Small intestine (tissue), 7 donors: Measurements from ENCODE around the gene DAPK1. TPM values are rescaled to one million over a fixed set of nuclear protein-coding genes. Genes with fewer than 3 reads are reported as not detected.

ENCODE experiments used
- DNase-seq, 2 donors: peaks; one replicate each; pipeline versions ENCODE4 v3.0.0 to v3.0.0-alpha.2; 2013
- FAIRE-seq: peaks from 2 replicates; lab custom pipeline; 2012; peaks lifted over from hg19 to GRCh38; lab: Jason Lieb, UNC
- H3K27ac ChIP-seq, 3 donors: one replicate each; pipeline ENCODE4 v1.5.1; 2013; ENCODE audit warnings: low read length in 2 of 3, mild to moderate bottlenecking in 2 of 3, control low read depth in 1 of 3, inconsistent platforms in 1 of 3, low read depth in 1 of 3, moderate library complexity in 1 of 3
- H3K27me3 ChIP-seq, 3 donors: one replicate each; pipeline ENCODE4 v1.6.1; 2013; ENCODE audit warnings: low read length in 3 of 3, inconsistent platforms in 1 of 3; ENCODE audit not compliant: control insufficient read depth in 3 of 3, insufficient read depth in 3 of 3
- H3K36me3 ChIP-seq, 3 donors: one replicate each; pipeline ENCODE4 v1.6.1; 2013; ENCODE audit warnings: low read length in 3 of 3, inconsistent platforms in 1 of 3, low read depth in 1 of 3, mild to moderate bottlenecking in 1 of 3, moderate library complexity in 1 of 3; ENCODE audit not compliant: control insufficient read depth in 3 of 3, insufficient read depth in 2 of 3
- H3K4me1 ChIP-seq, 3 donors: one replicate each; pipeline ENCODE4 v1.6.1; 2013; ENCODE audit warnings: low read length in 2 of 3, inconsistent platforms in 1 of 3, low read depth in 1 of 3, mild to moderate bottlenecking in 1 of 3, moderate library complexity in 1 of 3; ENCODE audit not compliant: control insufficient read depth in 3 of 3, insufficient read depth in 2 of 3
- H3K4me3 ChIP-seq, 3 donors: one replicate each; pipeline ENCODE4 v1.5.1; 2013; ENCODE audit warnings: low read length in 3 of 3, control low read depth in 1 of 3, inconsistent platforms in 1 of 3, low read depth in 1 of 3, mild to moderate bottlenecking in 1 of 3, moderate library complexity in 1 of 3
- H3K9me3 ChIP-seq, 2 donors: one replicate each; pipeline ENCODE4 v1.6.1; 2013; ENCODE audit warnings: low read depth in 1 of 2, low read length in 1 of 2; ENCODE audit not compliant: control insufficient read depth in 2 of 2, insufficient read depth in 1 of 2
- WGBS, 3 donors: extraction: QIAGEN DNeasy Blood & Tissue Kit; methylation state at CpG; one replicate each; pipeline ENCODE4 v1.1.7; 2013; 5-methylcytosine and 5-hydroxymethylcytosine counted together
- polyA plus RNA-seq, 4 donors: library from polyadenylated mRNA; stranded (reverse) in 3 of 4; unstranded in 1 of 4; fragments of 200-250 nt in 3 of 4; fragments of 120-200 nt in 1 of 4; gene quantifications; one replicate each; pipeline versions ENCODE4 v1.2.1 to v1.2.3, GENCODE V29; 2013
- donor health status: healthy with polysubstance abuse.
- donor health status: control.
- donor health status: control.
- donor health status: Bipolar disorder and iron deficiency.
- donor health status: healthy.

The DAPK1 gene
- polyA plus RNA-seq, 4 donors = 6.8 to 21.7 (median 9.6) TPM

- no peak overlapping the region for H3K27ac ChIP-seq
- H3K27me3 ChIP-seq = no peaks in the 10 kb centered on the region
- H3K36me3 ChIP-seq = peaks cover 0 to 23% (median 0%) of the 10 kb centered on the region in 3 donors
- FAIRE-seq = no peak
- H3K4me3 ChIP-seq = no peak overlapping the region
- DNase-seq = no peak
- 89 to 93% (median 90%) methylated on average over 9 of the region's 9 CpGs for WGBS, 3 donors
- peaks cover 0 to 5% of the 10 kb centered on the region in 2 donors for H3K9me3 ChIP-seq
- H3K4me1 ChIP-seq = no peaks in the 10 kb centered on the region
Measured at GRCh38 chr9:87671925-87672324, 174.3 kb downstream of the DAPK1 start.

GRCh38 chr9:87672586-87672985 lies 174.9 kb downstream of the DAPK1 start:
- DNase-seq = no peak

GRCh38 chr9:87673446-87674120 lies 175.9 kb downstream of the DAPK1 start:
- Histone ChIP-seq H3K9me3 (no peaks in the 10 kb centered on the region), H3K27ac (no peak overlapping the region), H3K27me3 (no peaks in the 10 kb centered on the region), H3K4me3 (no peak overlapping the region), H3K4me1 (no peaks in the 10 kb centered on the region), H3K36me3 (peaks cover 0 to 26% (median 0%) of the 10 kb centered on the region in 3 donors)
- WGBS, 3 donors = 92 to 98% (median 93%) methylated on average over 9 of the region's 9 CpGs
- DNase-seq (no peak), FAIRE-seq (no peak)

More at GRCh38 chr9:87672586-87672985, 174.9 kb downstream of the DAPK1 start:
- Histone ChIP-seq H3K27me3 (no peaks in the 10 kb centered on the region), H3K36me3 (peaks cover 0 to 21% (median 0%) of the 10 kb centered on the region in 3 donors), H3K27ac (no peak overlapping the region), H3K4me3 (no peak overlapping the region), H3K4me1 (no peaks in the 10 kb centered on the region), H3K9me3 (no peaks in the 10 kb centered on the region)
- no peak for FAIRE-seq
- WGBS, 3 donors = 89 to 90% (median 90%) methylated on average over 8 of the region's 8 CpGs

DNA sequence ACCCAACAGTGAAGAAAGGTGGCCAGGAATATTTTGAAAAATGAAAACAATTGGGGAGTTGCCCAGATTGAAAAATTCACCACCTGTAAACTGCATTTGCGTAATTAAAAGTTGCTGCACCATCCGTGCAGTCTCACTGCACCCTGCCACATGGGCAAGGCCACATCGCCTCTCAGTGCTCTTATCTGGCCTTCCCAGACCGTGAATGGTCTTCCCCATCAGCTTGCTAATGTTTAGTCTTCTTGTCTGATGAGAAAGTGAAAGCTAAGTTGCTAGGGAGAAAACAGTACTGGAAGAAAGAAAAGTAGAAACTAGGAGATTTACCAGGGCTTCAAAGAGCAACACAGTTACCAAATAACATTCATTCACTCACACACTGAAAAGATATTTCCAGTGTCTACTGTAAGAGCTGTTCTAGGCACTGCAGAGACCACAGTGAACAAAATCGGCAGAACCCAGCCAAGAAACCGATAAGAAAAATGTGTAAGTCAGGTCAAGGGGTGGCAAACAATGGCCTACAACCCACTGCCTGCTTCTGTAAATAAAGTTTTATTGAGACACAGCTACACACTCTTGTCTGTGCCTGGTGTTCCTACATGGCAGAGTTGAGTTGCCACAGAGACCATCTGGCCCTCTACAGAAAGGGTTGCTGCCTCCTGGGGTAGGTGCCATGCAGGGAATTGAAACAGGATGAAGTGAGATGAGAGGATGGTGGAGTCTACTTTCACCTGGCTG lies 177.1 kb downstream of the DAPK1 start:
- FAIRE-seq (no peak), DNase-seq (peak; percentile 62 to 67)
- Histone ChIP-seq H3K27ac (no peak overlapping the region), H3K36me3 (peaks cover 0 to 26% (median 0%) of the 10 kb centered on the region in 3 donors), H3K9me3 (no peaks in the 10 kb centered on the region), H3K4me1 (no peaks in the 10 kb centered on the region), H3K4me3 (no peak overlapping the region), H3K27me3 (no peaks in the 10 kb centered on the region)
- 26 to 60% (median 41%) methylated on average over 6 of the region's 6 CpGs for WGBS, 3 donors

DNA sequence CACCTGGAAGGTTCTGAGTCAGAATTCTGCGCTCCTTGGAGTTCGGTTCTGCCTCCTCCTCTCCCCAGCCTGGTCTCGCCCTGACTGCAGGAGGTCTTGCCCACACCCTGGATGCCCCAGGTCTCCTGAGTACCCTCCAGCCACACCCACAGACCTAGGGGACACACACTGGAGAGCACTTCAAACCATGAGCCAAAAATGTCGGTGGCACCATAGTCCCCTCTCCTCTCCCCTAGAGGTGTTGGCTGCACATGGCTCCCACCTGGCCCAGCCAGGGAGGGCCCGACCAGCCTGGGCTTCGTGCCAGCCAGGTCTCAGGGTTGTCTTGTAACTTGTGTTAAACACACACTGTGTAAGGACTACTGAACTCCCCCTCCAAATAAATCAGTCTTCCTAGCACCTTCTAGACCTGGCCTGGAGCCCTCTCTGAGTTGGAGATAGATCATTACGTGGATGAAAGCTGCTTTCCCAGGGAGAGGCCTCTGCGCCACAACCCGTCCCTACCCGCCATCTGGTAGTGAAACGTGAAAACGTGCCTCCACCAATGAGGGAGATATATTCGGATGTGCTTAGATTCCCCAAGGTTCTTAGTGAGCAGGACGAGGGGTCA lies 178.3 kb downstream of the DAPK1 start:
- DNase-seq (no peak), FAIRE-seq (no peak)
- Histone ChIP-seq H3K36me3 (peaks cover 0 to 24% (median 0%) of the 10 kb centered on the region in 3 donors), H3K4me3 (no peak overlapping the region), H3K4me1 (no peaks in the 10 kb centered on the region), H3K27me3 (no peaks in the 10 kb centered on the region), H3K9me3 (no peaks in the 10 kb centered on the region), H3K27ac (no peak overlapping the region)
- 70 to 81% (median 75%) methylated on average over 14 of the region's 14 CpGs for WGBS, 3 donors

DNA sequence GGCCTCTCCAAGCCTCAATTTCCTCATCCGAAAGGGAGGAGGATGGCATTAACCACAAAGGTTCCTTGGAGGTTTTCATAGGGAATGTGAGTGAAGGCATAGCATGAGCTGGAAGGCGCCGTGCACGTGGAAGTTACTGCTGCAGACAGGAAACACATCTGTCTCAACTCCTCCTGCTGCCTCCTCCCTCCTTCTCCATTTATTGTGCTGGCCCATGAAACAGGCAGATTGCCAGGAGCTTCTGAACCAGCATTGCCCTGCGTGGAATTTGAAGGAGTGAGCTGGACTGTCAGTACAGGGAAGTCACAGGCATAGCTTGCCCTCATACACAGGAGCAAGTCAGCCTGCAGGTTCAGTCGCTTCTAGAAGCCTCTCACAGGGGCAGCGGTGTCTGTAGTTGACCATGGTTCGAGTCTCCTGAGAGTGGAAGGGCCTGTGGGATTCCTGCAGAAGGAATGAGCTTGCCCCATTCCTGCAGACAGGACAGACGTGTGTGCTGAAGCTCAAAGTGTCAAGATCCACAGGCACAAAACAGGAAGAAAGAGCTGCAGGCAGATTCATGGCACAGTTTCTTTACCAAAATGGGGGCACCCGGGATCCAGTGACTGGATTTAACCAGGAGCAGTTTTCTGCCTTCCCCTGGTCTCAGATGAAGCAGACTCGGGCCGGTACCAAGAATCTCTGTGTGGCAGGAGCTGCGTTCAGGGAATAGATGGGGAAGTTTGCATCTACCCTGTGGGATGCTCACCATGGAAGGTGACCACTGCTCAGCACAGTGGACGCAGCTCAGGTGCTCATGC lies 179.5 kb downstream of the DAPK1 start:
- DNase-seq (peak in 1 of 2 donors; percentile 20), FAIRE-seq (no peak)
- 74 to 80% (median 79%) methylated on average over 14 of the region's 14 CpGs for WGBS, 3 donors
- Histone ChIP-seq H3K27ac (no peak overlapping the region), H3K9me3 (no peaks in the 10 kb centered on the region), H3K36me3 (peaks cover 0 to 22% (median 5%) of the 10 kb centered on the region in 3 donors), H3K4me3 (no peak overlapping the region), H3K27me3 (no peaks in the 10 kb centered on the region), H3K4me1 (peaks cover 0 to 7% (median 0%) of the 10 kb centered on the region in 3 donors)

GRCh38 chr9:87677776-87678587 lies 180.3 kb downstream of the DAPK1 start:
- no peak for DNase-seq
- Histone ChIP-seq H3K36me3 (peaks cover 0 to 14% (median 5%) of the 10 kb centered on the region in 3 donors), H3K9me3 (no peaks in the 10 kb centered on the region), H3K4me3 (no peak overlapping the region), H3K4me1 (peaks cover 0 to 7% (median 0%) of the 10 kb centered on the region in 3 donors), H3K27me3 (no peaks in the 10 kb centered on the region), H3K27ac (no peak overlapping the region)
- FAIRE-seq = no peak
- 89 to 92% (median 91%) methylated on average over 17 of the region's 17 CpGs for WGBS, 3 donors
